ENCODE measurements around the gene DMTF1.

- TF ChIP-seq CTCF (conservative IDR thresholded peaks at IDR 0.05; ENCODE audit: low read length) (no peak), EZH2phosphoT487 (IDR thresholded peaks at IDR 0.05; ENCODE audit: borderline replicate concordance) (no peak)
Observed at GRCh38 chr7:87116315-87116714, 35.9 kb upstream of the DMTF1 start.

All from Loucy (cell line).